DOHH2 (cell line): Measurements from ENCODE around the gene RGS19.

Experiments
- H3F3A ChIP-seq: fragments of 200-600 bp; sonication (generic), shearing (Covaris generic); 2 replicates; pipeline ENCODE4 v1.6.0; 2016; ENCODE audit warnings: antibody characterized with exemption, mild to moderate bottlenecking; ENCODE audit not compliant: control insufficient read depth, insufficient read depth
- H3K27ac ChIP-seq: fragments of 200-600 bp; sonication (generic); 2 replicates; pipeline ENCODE4 v1.5.1; 2014; ENCODE audit warnings: low read depth, mild to moderate bottlenecking, low read length, moderate library complexity
- H3K27me3 ChIP-seq: fragments of 200-600 bp; sonication (generic); 2 replicates; pipeline ENCODE4 v1.6.1; 2014; ENCODE audit warnings: mild to moderate bottlenecking, low read length, mixed read lengths; ENCODE audit not compliant: control insufficient read depth
- H3K36me3 ChIP-seq: fragments of 200-600 bp; sonication (generic); 2 replicates; pipeline ENCODE4 v1.6.1; 2014; ENCODE audit warnings: mild to moderate bottlenecking, low read length, moderate library complexity, mixed read lengths; ENCODE audit not compliant: control insufficient read depth
- H3K4me1 ChIP-seq: fragments of 200-600 bp; sonication (generic); 2 replicates; pipeline ENCODE4 v1.6.1; 2014; ENCODE audit warnings: mild to moderate bottlenecking, low read length, mixed read lengths; ENCODE audit not compliant: control insufficient read depth
- H3K4me2 ChIP-seq: fragments of 200-600 bp; sonication (generic); 2 replicates; pipeline ENCODE4 v1.6.0; 2014; ENCODE audit warnings: mild to moderate bottlenecking, low read length, moderate library complexity
- H3K4me3 ChIP-seq: fragments of 200-600 bp; sonication (generic); 2 replicates; pipeline ENCODE4 v1.5.1; 2014; ENCODE audit warnings: mild to moderate bottlenecking, low read length, mixed read lengths
- H3K79me2 ChIP-seq: fragments of 200-600 bp; sonication (generic); 2 replicates; pipeline ENCODE4 v1.6.1; 2014; ENCODE audit warnings: mild to moderate bottlenecking, low read length, mixed read lengths; ENCODE audit not compliant: control insufficient read depth
- H3K9me2 ChIP-seq: fragments of 200-600 bp; sonication (generic); replicated peaks from 2 replicates; pipeline ENCODE4 v1.6.1; 2014; ENCODE audit warnings: mild to moderate bottlenecking, low read length, mixed read lengths; ENCODE audit not compliant: control insufficient read depth
- H3K9me3 ChIP-seq: fragments of 200-600 bp; sonication (generic); 2 replicates; pipeline ENCODE4 v1.6.1; 2014; ENCODE audit warnings: antibody characterized with exemption, low read length, mixed read lengths; ENCODE audit not compliant: control insufficient read depth, insufficient read depth
- H4K20me1 ChIP-seq: fragments of 200-600 bp; sonication (generic); 2 replicates; pipeline ENCODE4 v1.6.0; 2014; ENCODE audit warnings: low read depth, mild to moderate bottlenecking, antibody characterized with exemption, low read length, moderate library complexity; ENCODE audit not compliant: control insufficient read depth, insufficient read depth
- CTCF ChIP-seq: fragments of 200-600 bp; sonication (generic); IDR thresholded peaks from one replicate; pipeline ENCODE4 v1.5.1; 2014; ENCODE audit warnings: antibody characterized with exemption, mild to moderate bottlenecking, low read depth, low read length; ENCODE audit not compliant: poor library complexity, severe bottlenecking
- EZH2phosphoT487 ChIP-seq: fragments of 200-600 bp; sonication (generic); IDR thresholded peaks from 2 replicates; pipeline ENCODE4 v1.6.1; 2017; ENCODE audit warnings: borderline replicate concordance, mild to moderate bottlenecking, antibody characterized with exemption, low read length, moderate library complexity, mixed read lengths

RGS19 gene

GRCh38 chr20:64095455-64095854 lies 16.1 kb upstream of the RGS19 start:
- peaks cover 8% of the 10 kb centered on the region; the same call in 1 of the 2 replicates for H3K9me3 ChIP-seq
- no peaks in the 10 kb centered on the region for H3K27me3 ChIP-seq
- peaks cover 16% of the 10 kb centered on the region for H3K4me1 ChIP-seq
- TF ChIP-seq EZH2phosphoT487 (no peak), CTCF (no peak)
- no peak overlapping the region for H3K27ac ChIP-seq
- H3K36me3 ChIP-seq: no peaks in the 10 kb centered on the region
- H4K20me1 ChIP-seq: no peaks in the 10 kb centered on the region
- no peaks in the 10 kb centered on the region for H3K79me2 ChIP-seq
- H3K4me2 ChIP-seq: no peak overlapping the region
- no peaks in the 10 kb centered on the region for H3K9me2 ChIP-seq
- no peak overlapping the region for H3K4me3 ChIP-seq
- peaks cover 2% of the 10 kb centered on the region; the same call in 1 of the 2 replicates for H3F3A ChIP-seq

GRCh38 chr20:64093013-64093503 lies 13.7 kb upstream of the RGS19 start:
- Histone ChIP-seq H3K27me3 (peaks cover 3% of the 10 kb centered on the region; the same call in 1 of the 2 replicates), H3K27ac (no peak overlapping the region), H3K4me3 (no peak overlapping the region), H4K20me1 (no peaks in the 10 kb centered on the region), H3F3A (no peaks in the 10 kb centered on the region), H3K4me2 (no peak overlapping the region), H3K9me2 (no peaks in the 10 kb centered on the region), H3K79me2 (no peaks in the 10 kb centered on the region), H3K4me1 (no peaks in the 10 kb centered on the region), H3K9me3 (peaks cover 8% of the 10 kb centered on the region; the same call in 1 of the 2 replicates), H3K36me3 (no peaks in the 10 kb centered on the region)
- TF ChIP-seq EZH2phosphoT487 (no peak), CTCF (no peak)

- no peaks in the 10 kb centered on the region for H3K9me2 ChIP-seq
- H4K20me1 ChIP-seq: no peaks in the 10 kb centered on the region
- H3K79me2 ChIP-seq: no peaks in the 10 kb centered on the region
- no peak for TF ChIP-seq EZH2phosphoT487
- no peak for TF ChIP-seq CTCF
- H3K36me3 ChIP-seq: no peaks in the 10 kb centered on the region
- no peaks in the 10 kb centered on the region for H3K4me1 ChIP-seq
- H3K27me3 ChIP-seq: peaks cover 3% of the 10 kb centered on the region; the same call in 1 of the 2 replicates
- H3K9me3 ChIP-seq: peaks cover 12% of the 10 kb centered on the region; the same call in 1 of the 2 replicates
- H3K4me2 ChIP-seq: no peak overlapping the region
- H3K4me3 ChIP-seq: no peak overlapping the region
- no peak overlapping the region for H3K27ac ChIP-seq
- H3F3A ChIP-seq: no peaks in the 10 kb centered on the region
Observed at GRCh38 chr20:64092258-64093012, 13.1 kb upstream of the RGS19 start.
